ENCODE results near the gene ABTB1. TPM values are rescaled to one million over a fixed set of nuclear protein-coding genes. Genes with fewer than 3 reads are reported as not detected.
"Not testable (repeated sequence)": the region's sequence is repeated elsewhere in the genome, so short reads cannot be mapped to it uniquely, and the experiment has no call there.

ABTB1 gene
- total and polyA plus RNA-seq, 2 donors (not counting 1 experiment from before 2014, with no cell fraction given) = 141 to 259 TPM

DNA sequence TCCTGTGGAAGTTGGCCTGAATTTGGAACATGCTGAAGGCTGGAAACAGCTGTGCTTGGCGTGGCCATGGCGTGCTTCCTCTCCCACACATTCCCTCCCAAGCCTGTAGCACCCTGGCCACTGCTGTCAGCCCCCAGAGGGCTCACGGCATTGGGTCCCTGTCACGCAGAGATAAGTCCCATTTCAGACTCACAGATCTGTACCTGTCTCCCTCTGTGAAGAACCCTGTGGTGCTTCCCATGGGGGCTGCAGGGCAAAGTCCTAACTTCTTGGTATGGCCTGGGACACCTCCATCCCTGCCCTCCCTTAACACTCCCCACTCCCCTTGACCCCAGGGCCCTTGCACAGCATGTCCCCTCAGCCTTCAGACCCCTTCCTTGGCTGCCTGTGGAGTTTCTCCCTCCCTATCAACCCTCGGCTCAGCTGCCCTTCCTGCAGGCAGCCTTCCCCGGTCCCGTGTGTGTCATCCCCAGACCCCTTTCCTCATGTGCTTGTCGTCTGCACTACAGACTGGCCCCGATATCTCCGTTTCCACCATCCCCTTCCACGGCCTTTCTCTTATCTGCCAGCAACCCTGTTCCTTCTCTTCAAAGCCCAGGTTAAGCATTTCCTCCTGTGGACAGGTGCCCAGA, 28.6 kb downstream of the ABTB1 start:
- H3K4me1 ChIP-seq (ENCODE audit: control insufficient read depth in 2 of 2, insufficient read depth in 2 of 2, low read length in 2 of 2) = peaks cover 10 to 20% of the 10 kb centered on the region in 2 donors
- TF ChIP-seq EZH2 (IDR thresholded peaks at IDR 0.05; ENCODE audit: borderline replicate concordance, insufficient read depth, low read depth, low read length, poor library complexity, severe bottlenecking) (no peak), CTCF (IDR thresholded peaks at IDR 0.05) (no peak)
- H3K36me3 ChIP-seq (replicated peaks in 1 of 2; ENCODE audit: control extremely low read depth in 1 of 2, control insufficient read depth in 1 of 2, extremely low read depth in 1 of 2, insufficient read depth in 2 of 2, low read length in 1 of 2) = no peaks in the 10 kb centered on the region
- H3K27me3 ChIP-seq (replicated peaks in 1 of 4; ENCODE audit: control extremely low read depth in 1 of 4, control insufficient read depth in 3 of 4, insufficient read depth in 4 of 4, low read length in 3 of 4) = no peaks in the 10 kb centered on the region
- H3K4me2 ChIP-seq (replicated peaks; ENCODE audit: low read depth, low read length, poor library complexity, severe bottlenecking) = no peak overlapping the region
- H3K27me3 Mint-ChIP-seq = no peaks in the 10 kb centered on the region
- intact Hi-C loops (cut with micrococcal nuclease) = no loop called here
- H3K9me3 Mint-ChIP-seq (ENCODE audit: insufficient read depth) = peaks cover 4% of the 10 kb centered on the region
- H3K4me3 ChIP-seq (ENCODE audit: control extremely low read depth in 1 of 5, extremely low read depth in 1 of 5, insufficient read depth in 1 of 5, low read depth in 2 of 5, low read length in 4 of 5) = no peak overlapping the region
- POLR2A ChIA-PET = no interaction called here
- H3K9ac ChIP-seq (ENCODE audit: low read length) = no peak overlapping the region
- H2AFZ ChIP-seq (ENCODE audit: insufficient read depth, low read depth, low read length, poor library complexity, severe bottlenecking) = no peak overlapping the region
- no peak overlapping the region for H3K27ac ChIP-seq (ENCODE audit: low read length in 2 of 2)
- H3K27ac Mint-ChIP-seq = no peak overlapping the region
- ATAC-seq (ENCODE audit: low read depth) (no peak), DNase-seq (no peak)
- H4K20me1 ChIP-seq (ENCODE audit: control insufficient read depth, insufficient read depth, low read length, poor library complexity, severe bottlenecking) = no peaks in the 10 kb centered on the region
- 83% methylated on average over 10 of the region's 11 CpGs for WGBS (ENCODE audit: insufficient coverage)
- H3K4me3 Mint-ChIP-seq = no peak overlapping the region
- CTCF ChIA-PET = no interaction called here
- H3K9me3 ChIP-seq (ENCODE audit: control extremely low read depth in 1 of 3, control insufficient read depth in 2 of 3, insufficient read depth in 1 of 3, low read length in 2 of 3) = peaks cover 0 to 11% (median 0%) of the 10 kb centered on the region in 3 donors
- no peaks in the 10 kb centered on the region for H3K79me2 ChIP-seq (ENCODE audit: control insufficient read depth, insufficient read depth, low read length)
- H3K4me1 Mint-ChIP-seq = peaks cover 19% of the 10 kb centered on the region

GRCh38 chr3:127702151-127702578, 29.4 kb downstream of the ABTB1 start:
- ChIA-PET CTCF (no interaction called here), POLR2A (no interaction called here)
- ATAC-seq (ENCODE audit: low read depth) (no peak), DNase-seq (no peak)
- no peaks in the 10 kb centered on the region for H3K36me3 ChIP-seq (replicated peaks in 1 of 2; ENCODE audit: control extremely low read depth in 1 of 2, control insufficient read depth in 1 of 2, extremely low read depth in 1 of 2, insufficient read depth in 2 of 2, low read length in 1 of 2)
- peaks cover 0 to 7% (median 0%) of the 10 kb centered on the region in 3 donors for H3K9me3 ChIP-seq (ENCODE audit: control extremely low read depth in 1 of 3, control insufficient read depth in 2 of 3, insufficient read depth in 1 of 3, low read length in 2 of 3)
- Mint-ChIP-seq H3K27me3 (no peaks in the 10 kb centered on the region), H3K27ac (no peak overlapping the region), H3K4me1 (peaks cover 15% of the 10 kb centered on the region), H3K9me3 (ENCODE audit: insufficient read depth) (peaks cover 4% of the 10 kb centered on the region), H3K4me3 (no peak overlapping the region)
- TF ChIP-seq EZH2 (IDR thresholded peaks at IDR 0.05; ENCODE audit: borderline replicate concordance, insufficient read depth, low read depth, low read length, poor library complexity, severe bottlenecking) = no peak
- H3K4me3 ChIP-seq (ENCODE audit: control extremely low read depth in 1 of 5, extremely low read depth in 1 of 5, insufficient read depth in 1 of 5, low read depth in 2 of 5, low read length in 4 of 5) = no peak overlapping the region
- no peak overlapping the region for H3K9ac ChIP-seq (ENCODE audit: low read length)
- H3K4me2 ChIP-seq (replicated peaks; ENCODE audit: low read depth, low read length, poor library complexity, severe bottlenecking) = no peak overlapping the region
- intact Hi-C loops (cut with micrococcal nuclease) = no loop called here
- no peaks in the 10 kb centered on the region for H3K27me3 ChIP-seq (replicated peaks in 1 of 4; ENCODE audit: control extremely low read depth in 1 of 4, control insufficient read depth in 3 of 4, insufficient read depth in 4 of 4, low read length in 3 of 4)
- no peak overlapping the region for H3K27ac ChIP-seq (ENCODE audit: low read length in 2 of 2)
- peaks cover 10 to 13% of the 10 kb centered on the region in 2 donors for H3K4me1 ChIP-seq (ENCODE audit: control insufficient read depth in 2 of 2, insufficient read depth in 2 of 2, low read length in 2 of 2)
- no peaks in the 10 kb centered on the region for H3K79me2 ChIP-seq (ENCODE audit: control insufficient read depth, insufficient read depth, low read length)
- 85% methylated on average over 4 of the region's 4 CpGs for WGBS (ENCODE audit: insufficient coverage)
- H2AFZ ChIP-seq (ENCODE audit: insufficient read depth, low read depth, low read length, poor library complexity, severe bottlenecking) = no peak overlapping the region
- H4K20me1 ChIP-seq (ENCODE audit: control insufficient read depth, insufficient read depth, low read length, poor library complexity, severe bottlenecking) = no peaks in the 10 kb centered on the region

DNA sequence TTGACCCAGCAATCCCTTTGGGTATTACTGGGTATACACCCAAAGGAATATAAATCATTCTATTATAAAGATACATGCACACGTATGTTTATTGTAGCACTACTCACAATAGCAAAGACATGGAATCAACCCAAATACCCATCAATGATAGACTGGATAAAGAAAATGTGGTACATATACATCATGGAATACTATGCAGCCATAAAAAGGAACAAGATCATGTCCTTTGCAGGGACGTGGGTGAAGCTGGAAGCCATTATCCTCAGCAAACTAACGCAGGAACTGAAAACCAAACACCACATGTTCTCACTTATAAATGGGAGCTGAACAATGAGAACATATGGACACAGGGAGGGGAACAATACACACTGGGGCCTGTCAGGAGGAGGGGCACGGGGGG, 32.1 kb downstream of the ABTB1 start:
- H4K20me1 ChIP-seq (ENCODE audit: control insufficient read depth, insufficient read depth, low read length, poor library complexity, severe bottlenecking); H3K27ac Mint-ChIP-seq; H3K9ac ChIP-seq (ENCODE audit: low read length); intact Hi-C loops (cut with micrococcal nuclease); H3K9me3 Mint-ChIP-seq (ENCODE audit: insufficient read depth); H3K79me2 ChIP-seq (ENCODE audit: control insufficient read depth, insufficient read depth, low read length); H3K27ac ChIP-seq (ENCODE audit: low read length in 2 of 2); ATAC-seq (ENCODE audit: low read depth); POLR2A ChIA-PET; H3K36me3 ChIP-seq (replicated peaks in 1 of 2; ENCODE audit: control extremely low read depth in 1 of 2, control insufficient read depth in 1 of 2, extremely low read depth in 1 of 2, insufficient read depth in 2 of 2, low read length in 1 of 2); H3K27me3 ChIP-seq (replicated peaks in 1 of 4; ENCODE audit: control extremely low read depth in 1 of 4, control insufficient read depth in 3 of 4, insufficient read depth in 4 of 4, low read length in 3 of 4); H3K4me3 ChIP-seq (ENCODE audit: control extremely low read depth in 1 of 5, extremely low read depth in 1 of 5, insufficient read depth in 1 of 5, low read depth in 2 of 5, low read length in 4 of 5); H2AFZ ChIP-seq (ENCODE audit: insufficient read depth, low read depth, low read length, poor library complexity, severe bottlenecking); DNase-seq; H3K4me2 ChIP-seq (replicated peaks; ENCODE audit: low read depth, low read length, poor library complexity, severe bottlenecking); H3K4me3 Mint-ChIP-seq; H3K4me1 Mint-ChIP-seq; H3K4me1 ChIP-seq (ENCODE audit: control insufficient read depth in 2 of 2, insufficient read depth in 2 of 2, low read length in 2 of 2); H3K27me3 Mint-ChIP-seq; H3K9me3 ChIP-seq (ENCODE audit: control extremely low read depth in 1 of 3, control insufficient read depth in 2 of 3, insufficient read depth in 1 of 3, low read length in 2 of 3): not testable (repeated sequence)
- WGBS (ENCODE audit: insufficient coverage) = 100% methylated on average over 1 of the region's 4 CpGs
- CTCF ChIA-PET = interaction anchor here (1.2 kb wide), 1 partner anchor 9 kb away, joined by 4 read pairs; no protein-coding TSS in a partner anchor
